Activated CD8-positive, alpha-beta memory T cell treated with anti-CD3 and anti-CD28 coated beads, Interleukin-2, amount 50 U/mL, for 24 hours (primary cell): ENCODE results near the gene TLE3.

Experiments
- DNase-seq: peaks from one replicate; pipeline ENCODE4 v3.0.0-alpha.2; 2020; ENCODE audit errors: extremely low read depth

TLE3 gene

GRCh38 chr15:70029297-70029701 lies 68.4 kb downstream of the TLE3 start:
- DNase-seq, result no peak

GRCh38 chr15:70027518-70027917 lies 70.2 kb downstream of the TLE3 start:
- no peak for DNase-seq

GRCh38 chr15:70026991-70027390 lies 70.7 kb downstream of the TLE3 start:
- no peak for DNase-seq

GRCh38 chr15:70025413-70026296 lies 72.1 kb downstream of the TLE3 start:
- DNase-seq, result no peak

- DNase-seq, result no peak
Observed at GRCh38 chr15:70024521-70024920, 73.2 kb downstream of the TLE3 start.

- DNase-seq, result no peak
Observed at GRCh38 chr15:70023769-70024491, 73.8 kb downstream of the TLE3 start.

GRCh38 chr15:70023064-70023768 lies 74.5 kb downstream of the TLE3 start:
- DNase-seq, result peak; percentile 10

GRCh38 chr15:70020229-70020628 lies 77.5 kb downstream of the TLE3 start:
- no peak for DNase-seq

- DNase-seq, result no peak
Observed at GRCh38 chr15:70018646-70019600, 78.8 kb downstream of the TLE3 start.

GRCh38 chr15:70017801-70018200 lies 79.9 kb downstream of the TLE3 start:
- no peak for DNase-seq

- DNase-seq, result no peak
Observed at GRCh38 chr15:70017025-70017424, 80.7 kb downstream of the TLE3 start.

- no peak for DNase-seq
Observed at GRCh38 chr15:70016511-70016994, 81.2 kb downstream of the TLE3 start.

- no peak for DNase-seq
Observed at GRCh38 chr15:70014860-70015490, 82.7 kb downstream of the TLE3 start.

GRCh38 chr15:70014331-70014730 lies 83.4 kb downstream of the TLE3 start:
- no peak for DNase-seq

- no peak for DNase-seq
Observed at GRCh38 chr15:70013656-70014313, 83.9 kb downstream of the TLE3 start.

GRCh38 chr15:70012895-70013294 lies 84.8 kb downstream of the TLE3 start:
- DNase-seq, result no peak

GRCh38 chr15:70008697-70009290 lies 88.9 kb downstream of the TLE3 start:
- DNase-seq, result no peak

- no peak for DNase-seq
Observed at GRCh38 chr15:70006259-70007147, 91.2 kb downstream of the TLE3 start.

GRCh38 chr15:70004826-70005225 lies 92.9 kb downstream of the TLE3 start:
- no peak for DNase-seq
